GM12873 (cell line): Measurements from ENCODE around the gene FAM168A.

ENCODE experiments used
- TF ChIP-seq, protein P1 (sequence below): IDR thresholded peaks from 2 replicates; pipeline ENCODE4 v1.5.1; 2012; ENCODE audit warnings: low read depth, mild to moderate bottlenecking, moderate library complexity, low read length, control low read depth; ENCODE audit not compliant: insufficient read depth; ENCODE audit errors: missing control alignments

Gene FAM168A

DNA sequence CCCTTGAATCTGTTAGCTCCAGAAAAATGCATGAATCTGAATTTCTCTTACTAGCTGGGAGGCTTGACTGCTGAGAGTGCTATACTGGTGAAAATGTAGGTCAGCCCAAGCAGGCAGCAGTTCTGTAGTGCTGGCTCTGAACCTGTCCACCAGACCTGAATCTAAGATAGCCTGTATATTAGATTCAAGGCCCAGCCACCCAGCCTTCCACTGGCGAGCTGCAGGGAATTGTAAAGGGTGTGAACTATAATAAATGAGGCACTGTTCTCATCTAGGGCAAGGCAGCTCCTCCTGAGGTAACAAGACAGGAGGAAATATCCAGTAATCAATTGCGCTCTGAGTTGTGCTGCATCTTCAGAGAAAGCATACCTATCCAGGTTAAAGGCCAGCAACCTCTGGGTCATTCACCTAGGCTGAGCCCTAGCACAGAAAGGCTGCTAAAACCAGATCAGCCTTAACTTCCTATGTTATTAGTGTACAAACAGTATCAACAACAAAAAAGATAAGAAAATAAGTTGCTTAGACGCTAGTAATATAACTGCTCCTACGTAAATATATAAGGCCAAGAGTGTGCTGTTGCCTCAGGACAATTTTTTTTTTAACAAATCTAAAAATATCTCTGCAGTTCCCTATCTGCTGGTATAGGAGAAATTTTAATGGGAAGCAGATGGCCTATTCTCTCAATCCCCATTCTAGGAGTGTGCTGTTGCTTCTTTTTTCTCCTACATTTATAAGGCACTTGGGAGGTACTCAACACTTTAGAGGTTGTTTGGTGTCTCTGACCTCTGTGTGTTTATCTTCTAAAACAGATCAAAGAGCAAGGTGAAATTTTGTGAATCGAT lies 158.7 kb downstream of the FAM168A start:
- TF ChIP-seq, protein P1, sequence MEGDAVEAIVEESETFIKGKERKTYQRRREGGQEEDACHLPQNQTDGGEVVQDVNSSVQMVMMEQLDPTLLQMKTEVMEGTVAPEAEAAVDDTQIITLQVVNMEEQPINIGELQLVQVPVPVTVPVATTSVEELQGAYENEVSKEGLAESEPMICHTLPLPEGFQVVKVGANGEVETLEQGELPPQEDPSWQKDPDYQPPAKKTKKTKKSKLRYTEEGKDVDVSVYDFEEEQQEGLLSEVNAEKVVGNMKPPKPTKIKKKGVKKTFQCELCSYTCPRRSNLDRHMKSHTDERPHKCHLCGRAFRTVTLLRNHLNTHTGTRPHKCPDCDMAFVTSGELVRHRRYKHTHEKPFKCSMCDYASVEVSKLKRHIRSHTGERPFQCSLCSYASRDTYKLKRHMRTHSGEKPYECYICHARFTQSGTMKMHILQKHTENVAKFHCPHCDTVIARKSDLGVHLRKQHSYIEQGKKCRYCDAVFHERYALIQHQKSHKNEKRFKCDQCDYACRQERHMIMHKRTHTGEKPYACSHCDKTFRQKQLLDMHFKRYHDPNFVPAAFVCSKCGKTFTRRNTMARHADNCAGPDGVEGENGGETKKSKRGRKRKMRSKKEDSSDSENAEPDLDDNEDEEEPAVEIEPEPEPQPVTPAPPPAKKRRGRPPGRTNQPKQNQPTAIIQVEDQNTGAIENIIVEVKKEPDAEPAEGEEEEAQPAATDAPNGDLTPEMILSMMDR: no peak

DNA sequence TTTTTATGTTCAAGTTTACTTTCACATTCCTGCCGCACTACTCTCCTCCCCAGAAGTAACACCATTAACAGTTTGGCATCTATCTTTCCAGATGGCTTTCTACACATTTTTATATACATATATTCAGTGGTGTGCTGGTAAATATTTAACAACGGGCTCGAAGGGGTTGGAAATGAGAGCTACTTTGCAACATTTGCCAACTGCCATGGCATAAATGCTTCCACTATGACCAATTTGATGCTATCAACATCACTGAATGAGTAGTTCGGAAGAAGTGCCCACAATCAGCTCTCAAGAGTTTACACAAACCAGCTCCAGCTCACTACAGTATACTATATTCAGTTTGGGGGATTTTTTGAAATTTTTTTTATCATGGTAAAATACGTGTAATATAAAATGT lies 166.5 kb downstream of the FAM168A start:
- TF ChIP-seq, protein P1: no peak

DNA sequence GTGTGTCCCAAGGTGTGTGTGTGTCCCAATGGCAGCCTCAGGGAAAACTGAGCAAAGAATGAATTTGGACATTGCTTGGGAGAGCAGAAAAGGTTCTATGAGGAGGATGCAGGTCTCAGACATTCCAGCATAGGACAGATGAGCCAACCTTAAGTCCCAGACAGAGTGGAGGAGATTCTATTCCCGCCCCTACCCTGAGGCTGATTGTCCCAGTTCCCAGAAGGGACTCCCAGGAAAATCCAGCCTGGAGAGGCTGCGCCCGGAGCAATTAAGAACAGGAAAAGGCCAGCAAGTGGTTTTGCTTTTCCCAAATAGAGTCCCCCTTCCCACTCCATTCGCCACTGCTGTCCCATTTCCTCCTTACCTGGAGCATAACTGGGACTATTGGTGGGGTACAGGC lies 167.6 kb downstream of the FAM168A start:
- TF ChIP-seq, protein P1: no peak

DNA sequence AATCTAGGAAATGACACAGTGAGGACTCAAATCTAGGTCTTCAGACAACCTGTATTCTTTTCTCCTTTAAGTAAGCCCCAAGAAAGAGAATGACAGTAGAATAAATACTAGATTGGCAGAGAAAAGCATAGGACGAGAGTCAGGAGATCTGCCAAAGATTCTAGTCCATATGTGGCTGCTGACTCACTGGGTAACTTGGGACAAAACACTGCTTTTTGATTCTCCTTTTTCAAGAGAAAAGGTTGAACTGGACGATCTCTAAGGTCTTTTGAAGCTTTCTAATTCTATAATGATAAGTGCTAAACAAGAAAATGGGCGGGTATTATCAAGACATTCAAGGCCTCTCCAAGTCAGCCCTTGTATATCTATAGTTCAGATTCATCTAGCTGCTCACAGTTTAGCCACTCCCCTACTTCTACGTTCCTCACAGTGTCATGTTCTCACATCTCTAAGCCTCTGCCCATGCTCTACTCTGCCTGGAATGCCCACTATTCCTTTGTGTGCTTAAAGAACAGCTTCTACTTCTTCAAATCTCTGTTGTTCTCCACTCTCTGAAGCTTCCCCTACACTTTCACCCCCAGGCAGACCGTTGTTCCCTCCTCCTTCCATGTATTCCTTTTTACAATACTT lies 168.7 kb downstream of the FAM168A start:
- TF ChIP-seq, protein P1: no peak

DNA sequence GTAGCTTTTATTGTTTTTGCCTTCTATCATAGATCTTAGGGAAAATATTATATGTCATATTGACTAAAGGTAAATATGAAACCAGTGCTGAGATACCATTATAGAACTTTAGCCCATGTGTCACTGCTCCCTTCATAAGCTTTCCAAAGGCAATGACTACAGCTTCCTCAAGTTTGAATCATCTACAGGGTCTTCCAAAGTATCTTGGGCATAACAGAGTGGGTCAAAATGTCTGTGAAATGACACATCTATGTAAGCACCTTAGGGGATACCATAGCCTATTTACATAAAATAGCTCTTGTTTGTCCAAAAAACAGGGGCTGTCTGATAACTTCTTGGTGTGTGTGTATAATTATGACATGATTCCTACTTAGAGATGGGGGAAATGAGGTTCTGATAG lies 169.2 kb downstream of the FAM168A start:
- TF ChIP-seq, protein P1: no peak

DNA sequence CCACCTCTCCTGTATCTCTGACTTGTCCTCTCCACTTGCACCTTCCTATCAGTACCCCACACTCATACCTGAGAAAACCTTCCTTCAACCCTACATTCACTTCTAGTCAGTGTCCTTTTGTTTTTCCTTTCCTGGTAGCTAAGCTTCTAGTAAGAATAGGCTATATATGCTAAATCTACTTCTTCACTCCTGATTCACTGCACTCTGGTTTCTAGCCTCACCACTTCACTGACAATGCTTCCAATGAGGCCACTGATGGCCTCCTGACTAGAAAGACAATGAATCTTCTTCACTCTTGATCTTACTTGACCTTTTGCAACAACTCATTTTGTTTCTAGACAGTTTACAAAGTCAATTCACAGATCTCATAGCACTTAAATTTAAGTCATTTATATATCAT lies 169.7 kb downstream of the FAM168A start:
- TF ChIP-seq, protein P1: no peak

DNA sequence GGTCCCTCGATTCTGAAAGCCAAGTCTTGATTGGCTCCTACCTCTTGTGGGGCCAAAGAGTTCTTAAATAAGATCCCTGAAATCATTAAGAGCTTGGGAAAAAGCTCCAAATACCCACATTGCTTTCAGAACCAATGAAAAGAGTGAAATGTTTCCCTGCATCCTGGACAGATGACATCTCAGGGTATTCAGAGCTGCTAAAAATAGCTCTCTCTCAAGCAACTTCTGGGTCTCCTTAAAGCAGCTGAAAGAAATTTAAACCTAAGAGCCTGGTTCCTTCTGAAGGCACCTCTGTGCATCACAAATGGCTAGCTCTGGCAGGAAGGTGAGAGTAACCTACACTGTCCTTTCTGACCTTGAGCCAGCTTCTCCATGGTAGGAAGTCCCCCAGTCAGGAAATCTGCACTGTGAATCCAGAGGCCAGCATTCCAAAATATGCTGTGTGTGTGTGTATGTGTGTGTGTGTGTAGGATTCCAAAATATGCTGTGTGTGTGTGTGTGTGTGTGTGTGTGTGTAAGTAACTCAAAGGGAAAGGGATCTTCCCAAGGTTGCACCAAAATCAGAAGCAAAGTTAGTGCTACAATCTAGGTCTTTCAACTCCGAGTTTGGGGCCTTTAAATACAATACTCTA lies 171.6 kb downstream of the FAM168A start:
- TF ChIP-seq, protein P1: no peak
